KMS-11 (cell line): ENCODE measurements around the gene ABCB8.

Source experiments
- H2AFZ ChIP-seq: fragments of 200-600 bp; sonication (generic); 2 replicates; pipeline ENCODE4 v1.6.1; 2016; ENCODE audit warnings: antibody characterized with exemption, mixed run types, low read depth
- H3K27ac ChIP-seq: fragments of 200-600 bp; sonication (generic); 2 replicates; pipeline ENCODE4 v1.6.1; 2016; ENCODE audit warnings: mild to moderate bottlenecking, mixed run types
- H3K27me3 ChIP-seq: fragments of 200-600 bp; sonication (generic); 2 replicates; pipeline ENCODE4 v1.6.1; 2017; ENCODE audit warnings: mild to moderate bottlenecking, low read depth, mixed run types, moderate library complexity; ENCODE audit not compliant: insufficient read depth
- H3K36me3 ChIP-seq: fragments of 200-600 bp; sonication (generic); 2 replicates; pipeline ENCODE4 v1.6.1; 2017; ENCODE audit warnings: mild to moderate bottlenecking, mixed run types; ENCODE audit not compliant: insufficient read depth
- H3K4me1 ChIP-seq: fragments of 200-600 bp; sonication (generic); 2 replicates; pipeline ENCODE4 v1.6.1; 2016; ENCODE audit warnings: mild to moderate bottlenecking, low read depth, mixed run types; ENCODE audit not compliant: poor library complexity, severe bottlenecking
- H3K4me2 ChIP-seq: fragments of 200-600 bp; sonication (generic); 2 replicates; pipeline ENCODE4 v1.7.0; 2016; ENCODE audit warnings: mild to moderate bottlenecking, mixed run types
- H3K4me3 ChIP-seq: fragments of 200-600 bp; sonication (generic); IDR thresholded peaks from 2 replicates; pipeline ENCODE4 v1.6.1; 2017; ENCODE audit warnings: low read depth, low read length, mixed read lengths; ENCODE audit not compliant: insufficient read depth
- H3K79me2 ChIP-seq: fragments of 200-600 bp; sonication (generic); 2 replicates; pipeline ENCODE4 v1.6.1; 2016; ENCODE audit warnings: low read depth, mixed run types; ENCODE audit not compliant: insufficient read depth
- H3K9ac ChIP-seq: fragments of 200-600 bp; sonication (generic); 2 replicates; pipeline ENCODE4 v1.6.1; 2016; ENCODE audit warnings: mild to moderate bottlenecking, mixed run types
- H4K20me1 ChIP-seq: fragments of 200-600 bp; sonication (generic); 2 replicates; pipeline ENCODE4 v1.6.1; 2016; ENCODE audit warnings: mild to moderate bottlenecking, mixed run types; ENCODE audit not compliant: insufficient read depth
- TF ChIP-seq, protein P1 (sequence below): fragments of 200-600 bp; sonication (generic); conservative IDR thresholded peaks from 2 replicates; pipeline ENCODE4 v1.6.1; 2017; ENCODE audit warnings: low read depth, mild to moderate bottlenecking, antibody characterized with exemption, low read length, moderate library complexity, mixed read lengths

Gene ABCB8

GRCh38 chr7:151068069-151068773, 40.0 kb downstream of the ABCB8 start:
- Histone ChIP-seq H3K4me3 (no peak overlapping the region), H3K4me2 (no peak overlapping the region), H3K36me3 (peaks cover 8% of the 10 kb centered on the region; the same call in 1 of the 2 replicates), H3K4me1 (no peaks in the 10 kb centered on the region), H3K27ac (no peak overlapping the region), H3K9ac (no peak overlapping the region), H3K79me2 (no peaks in the 10 kb centered on the region), H4K20me1 (no peaks in the 10 kb centered on the region), H2AFZ (no peak overlapping the region), H3K27me3 (no peaks in the 10 kb centered on the region)
- TF ChIP-seq, protein P1, sequence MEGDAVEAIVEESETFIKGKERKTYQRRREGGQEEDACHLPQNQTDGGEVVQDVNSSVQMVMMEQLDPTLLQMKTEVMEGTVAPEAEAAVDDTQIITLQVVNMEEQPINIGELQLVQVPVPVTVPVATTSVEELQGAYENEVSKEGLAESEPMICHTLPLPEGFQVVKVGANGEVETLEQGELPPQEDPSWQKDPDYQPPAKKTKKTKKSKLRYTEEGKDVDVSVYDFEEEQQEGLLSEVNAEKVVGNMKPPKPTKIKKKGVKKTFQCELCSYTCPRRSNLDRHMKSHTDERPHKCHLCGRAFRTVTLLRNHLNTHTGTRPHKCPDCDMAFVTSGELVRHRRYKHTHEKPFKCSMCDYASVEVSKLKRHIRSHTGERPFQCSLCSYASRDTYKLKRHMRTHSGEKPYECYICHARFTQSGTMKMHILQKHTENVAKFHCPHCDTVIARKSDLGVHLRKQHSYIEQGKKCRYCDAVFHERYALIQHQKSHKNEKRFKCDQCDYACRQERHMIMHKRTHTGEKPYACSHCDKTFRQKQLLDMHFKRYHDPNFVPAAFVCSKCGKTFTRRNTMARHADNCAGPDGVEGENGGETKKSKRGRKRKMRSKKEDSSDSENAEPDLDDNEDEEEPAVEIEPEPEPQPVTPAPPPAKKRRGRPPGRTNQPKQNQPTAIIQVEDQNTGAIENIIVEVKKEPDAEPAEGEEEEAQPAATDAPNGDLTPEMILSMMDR, result no peak

DNA sequence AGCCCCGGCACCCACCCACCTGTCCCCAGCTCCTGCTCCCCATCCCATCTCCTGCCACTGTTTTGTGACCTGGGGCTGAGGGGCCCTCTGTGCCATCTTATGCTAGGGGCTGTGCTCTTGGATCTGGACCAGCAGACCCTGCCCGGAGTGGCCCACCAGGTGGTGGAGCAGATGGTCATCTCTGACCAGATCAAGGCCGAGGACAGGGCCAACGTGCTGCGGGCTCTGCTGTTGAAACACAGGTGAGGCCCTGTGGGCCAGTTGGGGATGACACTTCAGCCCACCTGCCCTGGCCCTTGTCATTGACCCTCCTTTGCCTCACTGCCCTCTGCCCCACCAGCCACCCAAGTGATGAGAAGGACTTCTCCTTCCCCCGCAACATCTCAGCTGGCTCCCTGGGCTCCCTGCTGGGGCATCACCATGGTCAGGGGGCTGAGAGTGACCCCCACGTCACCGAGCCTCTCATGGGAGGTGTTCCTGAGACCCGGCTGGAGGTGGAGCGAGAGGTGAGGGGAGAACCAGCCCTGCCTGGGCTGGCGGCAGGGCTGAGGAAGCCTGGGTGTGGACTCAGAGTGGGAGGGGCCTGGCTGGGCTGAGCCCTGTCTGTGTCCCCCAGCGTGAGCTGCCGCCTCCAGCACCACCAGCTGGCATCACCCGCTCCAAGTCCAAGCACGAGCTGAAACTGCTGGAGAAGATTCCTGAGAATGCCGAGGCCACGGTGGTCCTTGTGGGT, 41.8 kb downstream of the ABCB8 start:
- TF ChIP-seq, protein P1, result no peak
- Histone ChIP-seq H2AFZ (no peak overlapping the region), H3K27me3 (no peaks in the 10 kb centered on the region), H3K4me1 (no peaks in the 10 kb centered on the region), H3K79me2 (no peaks in the 10 kb centered on the region), H3K9ac (no peak overlapping the region), H3K4me2 (no peak overlapping the region), H4K20me1 (no peaks in the 10 kb centered on the region), H3K36me3 (peaks cover 8% of the 10 kb centered on the region; the same call in 1 of the 2 replicates), H3K4me3 (no peak overlapping the region), H3K27ac (no peak overlapping the region)

DNA sequence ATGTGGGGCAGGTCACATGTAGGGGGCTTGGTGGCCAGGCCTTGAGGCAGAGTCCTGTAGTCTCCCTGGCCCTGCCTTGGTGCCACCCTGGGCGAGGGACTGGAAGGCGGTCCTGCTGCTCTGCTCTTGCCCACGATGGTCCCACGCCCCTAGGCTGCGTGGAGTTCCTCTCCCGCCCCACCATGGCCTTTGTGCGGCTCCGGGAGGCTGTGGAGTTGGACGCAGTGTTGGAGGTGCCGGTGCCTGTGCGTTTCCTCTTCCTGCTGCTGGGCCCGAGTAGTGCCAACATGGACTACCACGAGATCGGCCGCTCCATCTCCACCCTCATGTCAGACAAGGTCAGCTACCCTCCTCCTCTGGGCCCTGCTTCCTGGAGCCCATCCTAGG, 42.3 kb downstream of the ABCB8 start:
- H3K79me2 ChIP-seq, result no peaks in the 10 kb centered on the region
- H3K27me3 ChIP-seq, result no peaks in the 10 kb centered on the region
- H2AFZ ChIP-seq, result no peak overlapping the region
- H3K36me3 ChIP-seq, result peaks cover 8% of the 10 kb centered on the region; the same call in 1 of the 2 replicates
- H4K20me1 ChIP-seq, result no peaks in the 10 kb centered on the region
- no peak overlapping the region for H3K27ac ChIP-seq
- H3K9ac ChIP-seq, result no peak overlapping the region
- H3K4me3 ChIP-seq, result no peak overlapping the region
- H3K4me2 ChIP-seq, result no peak overlapping the region
- TF ChIP-seq, protein P1, result no peak
- no peaks in the 10 kb centered on the region for H3K4me1 ChIP-seq

DNA sequence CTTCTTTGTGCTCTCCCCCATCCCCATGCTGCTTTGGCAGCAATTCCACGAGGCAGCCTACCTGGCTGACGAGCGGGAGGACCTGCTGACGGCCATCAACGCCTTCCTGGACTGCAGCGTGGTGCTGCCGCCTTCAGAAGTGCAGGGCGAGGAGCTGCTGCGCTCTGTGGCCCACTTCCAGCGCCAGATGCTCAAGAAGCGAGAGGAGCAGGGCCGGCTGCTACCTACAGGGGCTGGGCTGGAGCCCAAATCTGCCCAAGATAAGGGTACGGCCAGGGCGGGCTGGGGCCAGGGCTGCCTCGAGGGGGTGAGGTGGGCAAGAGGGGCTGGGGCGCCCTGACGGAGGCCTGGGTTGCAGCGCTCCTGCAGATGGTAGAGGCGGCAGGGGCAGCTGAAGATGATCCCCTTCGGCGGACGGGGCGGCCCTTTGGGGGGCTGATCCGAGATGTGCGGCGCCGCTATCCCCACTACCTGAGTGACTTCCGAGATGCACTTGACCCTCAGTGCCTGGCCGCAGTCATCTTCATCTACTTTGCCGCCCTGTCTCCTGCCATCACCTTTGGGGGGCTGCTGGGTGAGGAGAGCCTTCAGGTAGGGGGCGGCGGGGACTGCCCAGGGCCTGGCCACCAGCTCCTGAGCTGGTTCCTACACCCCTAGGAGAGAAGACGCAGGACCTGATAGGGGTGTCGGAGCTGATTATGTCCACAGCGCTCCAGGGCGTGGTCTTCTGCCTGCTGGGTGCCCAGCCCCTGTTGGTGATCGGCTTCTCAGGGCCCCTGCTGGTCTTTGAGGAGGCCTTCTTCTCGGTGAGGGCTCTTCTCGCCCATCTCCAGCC, 43.0 kb downstream of the ABCB8 start:
- H3K36me3 ChIP-seq, result peaks cover 8% of the 10 kb centered on the region; the same call in 1 of the 2 replicates
- H3K4me1 ChIP-seq, result no peaks in the 10 kb centered on the region
- H3K9ac ChIP-seq, result no peak overlapping the region
- TF ChIP-seq, protein P1, result no peak
- no peak overlapping the region for H3K4me3 ChIP-seq
- H3K27ac ChIP-seq, result no peak overlapping the region
- H3K27me3 ChIP-seq, result no peaks in the 10 kb centered on the region
- no peak overlapping the region for H2AFZ ChIP-seq
- no peaks in the 10 kb centered on the region for H4K20me1 ChIP-seq
- H3K79me2 ChIP-seq, result no peaks in the 10 kb centered on the region
- no peak overlapping the region for H3K4me2 ChIP-seq
